HG03520 (cell line): ENCODE data around the gene MGAT3.

Experiments
- ATAC-seq: cut with Tn5 transposase; IDR thresholded peaks from one replicate; pipeline ENCODE4 v1.9.1; 2021; ENCODE audit warnings: mild to moderate bottlenecking, moderate library complexity; ENCODE audit not compliant: unreplicated experiment

MGAT3 gene

DNA sequence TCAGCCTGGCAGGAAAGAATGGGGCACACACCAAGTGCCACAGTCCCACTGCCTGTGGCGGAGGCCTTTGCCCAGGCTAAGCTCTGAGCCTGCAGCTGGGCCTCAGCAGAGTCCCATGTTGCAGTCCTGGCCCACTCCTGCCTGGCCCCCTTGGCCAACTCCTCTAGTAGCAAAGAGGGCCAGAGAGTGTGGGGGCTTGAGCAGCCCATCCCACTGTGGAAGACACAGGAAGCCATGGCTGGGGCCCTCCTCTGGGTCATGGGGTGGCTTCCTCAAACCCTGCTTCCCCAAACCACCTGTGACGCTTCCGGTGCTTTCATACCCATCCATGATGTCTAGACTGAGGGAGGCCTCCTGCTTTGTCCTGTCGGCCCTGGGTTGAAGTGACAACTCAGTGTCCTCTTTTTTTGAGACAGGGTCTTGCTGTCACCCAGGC is 69.9 kb downstream of the MGAT3 start:
- ATAC-seq = no peak

DNA sequence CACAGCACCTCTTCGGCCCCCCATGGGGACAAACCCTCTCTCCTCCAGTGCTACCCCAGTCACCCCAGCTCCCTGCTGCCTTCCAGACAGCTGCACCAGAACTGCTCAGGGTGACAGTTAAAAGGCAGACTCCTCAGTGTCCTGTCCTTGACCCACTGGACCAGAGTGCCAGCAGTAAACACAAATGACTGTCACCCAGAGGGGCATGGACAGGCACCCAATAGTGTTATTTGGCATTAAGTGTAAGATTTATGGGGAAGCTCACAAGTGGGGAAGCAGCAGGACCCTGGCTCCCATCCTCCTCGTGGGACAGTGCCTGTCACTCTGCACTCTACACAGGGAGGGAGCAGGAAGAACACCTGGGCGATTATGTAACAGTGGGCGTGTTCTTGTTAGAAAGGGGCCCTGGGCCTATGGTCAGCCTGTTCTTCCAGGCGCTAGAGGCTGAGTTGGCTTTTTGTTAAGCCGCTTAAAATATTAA is 70.7 kb downstream of the MGAT3 start:
- no peak for ATAC-seq

DNA sequence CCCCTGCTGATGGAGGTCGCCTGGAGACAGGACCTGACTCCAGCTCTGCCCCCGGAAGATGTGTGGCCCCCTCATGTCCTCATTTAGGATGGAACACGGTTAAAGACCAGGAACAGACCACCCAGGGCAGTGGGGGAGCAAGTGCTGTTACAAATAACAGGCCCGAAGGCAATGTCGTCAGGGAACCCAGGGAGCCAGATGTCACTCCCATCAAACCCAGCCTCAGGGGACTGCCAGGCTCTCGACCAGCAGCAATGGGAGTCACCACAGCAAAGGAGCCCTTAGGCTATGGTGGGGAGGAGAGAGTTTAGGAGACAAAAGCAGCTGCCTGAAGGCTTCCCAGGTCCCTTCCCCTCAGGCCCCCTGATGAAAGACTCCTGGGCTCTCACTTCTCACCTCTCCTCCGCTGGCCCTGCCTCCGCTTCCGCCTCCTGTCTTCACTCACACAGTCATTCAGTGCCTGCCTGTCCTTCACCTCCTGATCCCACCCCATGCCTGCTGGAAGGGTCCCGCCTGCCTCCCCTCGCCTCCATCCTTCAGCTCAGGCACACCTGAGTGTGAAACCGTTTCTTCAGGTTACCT is 71.4 kb downstream of the MGAT3 start:
- no peak for ATAC-seq

DNA sequence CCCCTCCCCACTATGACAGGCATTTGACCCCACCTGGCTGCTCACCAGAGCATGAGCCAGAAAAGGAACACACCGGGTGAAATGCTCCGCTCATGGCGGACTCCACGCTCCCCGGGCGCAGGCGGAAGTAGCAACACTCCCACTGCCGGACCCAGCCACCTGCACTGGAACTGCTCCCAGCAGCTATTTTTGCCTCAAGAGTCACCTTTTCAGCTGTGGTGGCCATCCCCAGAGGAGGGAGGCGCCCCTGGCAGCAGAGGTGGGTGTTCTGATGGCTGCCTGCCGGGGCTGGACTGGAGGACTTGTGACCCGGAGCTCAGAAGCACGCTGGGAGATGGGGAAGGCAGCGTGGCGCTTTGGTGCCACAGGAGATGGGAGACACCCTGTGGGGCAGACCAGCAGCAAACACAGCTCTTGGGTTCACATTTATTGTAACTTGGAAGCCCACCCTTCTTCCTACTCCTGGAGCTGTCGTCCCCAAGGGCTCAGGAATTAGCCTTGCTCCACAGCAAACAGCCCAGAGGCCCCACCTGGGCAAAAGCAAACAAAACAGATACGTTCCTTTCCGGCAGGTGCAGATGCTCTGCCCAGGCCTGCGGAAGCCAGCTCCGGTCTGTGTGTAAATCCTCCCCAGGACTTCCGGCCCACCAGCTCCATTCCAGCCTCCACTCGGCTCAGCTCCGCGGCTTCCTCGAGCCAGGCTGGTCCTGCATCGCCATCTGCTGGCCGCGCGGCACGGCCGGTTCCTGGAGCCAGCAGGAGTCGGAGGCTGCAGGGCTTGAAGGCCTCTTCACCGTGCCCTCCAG is 72.1 kb downstream of the MGAT3 start:
- no peak for ATAC-seq

DNA sequence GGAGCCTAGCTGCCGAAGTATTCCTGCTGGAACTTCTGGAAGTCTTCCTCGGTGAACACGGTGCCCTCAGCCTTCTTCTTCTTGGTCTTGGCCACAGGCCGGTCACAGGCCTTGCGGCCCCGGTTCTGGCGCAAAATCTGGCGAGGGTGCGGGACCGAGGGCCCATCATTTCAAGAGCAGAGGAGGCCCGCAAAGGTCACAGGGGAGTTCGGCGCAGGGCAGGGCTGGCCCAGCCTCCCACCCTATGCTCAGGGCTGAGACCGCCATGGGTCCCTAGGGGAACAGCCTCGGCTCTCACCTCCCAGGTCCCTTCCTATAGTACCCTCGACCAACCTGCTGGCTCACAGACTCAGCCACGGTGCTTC is 72.7 kb downstream of the MGAT3 start:
- no peak for ATAC-seq

DNA sequence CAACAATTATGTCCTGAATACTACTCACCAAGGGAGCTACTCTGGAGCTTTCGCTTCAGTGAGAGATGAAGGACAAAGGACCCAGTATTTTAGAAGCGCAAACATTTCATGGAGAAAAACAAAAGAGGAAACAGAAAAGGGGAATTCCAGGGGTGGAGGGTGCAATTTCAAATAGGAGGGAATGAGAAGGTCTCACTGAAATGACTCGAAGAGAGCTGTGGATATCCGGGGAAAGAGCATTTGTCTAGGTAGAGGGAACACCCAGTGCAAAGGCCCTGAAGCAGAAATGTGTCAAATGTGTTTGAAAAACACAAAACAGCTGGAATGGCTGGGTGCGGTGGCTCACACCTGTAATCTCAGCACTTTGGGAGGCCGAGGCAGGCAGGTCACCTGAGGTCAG is 73.3 kb downstream of the MGAT3 start:
- ATAC-seq = no peak

DNA sequence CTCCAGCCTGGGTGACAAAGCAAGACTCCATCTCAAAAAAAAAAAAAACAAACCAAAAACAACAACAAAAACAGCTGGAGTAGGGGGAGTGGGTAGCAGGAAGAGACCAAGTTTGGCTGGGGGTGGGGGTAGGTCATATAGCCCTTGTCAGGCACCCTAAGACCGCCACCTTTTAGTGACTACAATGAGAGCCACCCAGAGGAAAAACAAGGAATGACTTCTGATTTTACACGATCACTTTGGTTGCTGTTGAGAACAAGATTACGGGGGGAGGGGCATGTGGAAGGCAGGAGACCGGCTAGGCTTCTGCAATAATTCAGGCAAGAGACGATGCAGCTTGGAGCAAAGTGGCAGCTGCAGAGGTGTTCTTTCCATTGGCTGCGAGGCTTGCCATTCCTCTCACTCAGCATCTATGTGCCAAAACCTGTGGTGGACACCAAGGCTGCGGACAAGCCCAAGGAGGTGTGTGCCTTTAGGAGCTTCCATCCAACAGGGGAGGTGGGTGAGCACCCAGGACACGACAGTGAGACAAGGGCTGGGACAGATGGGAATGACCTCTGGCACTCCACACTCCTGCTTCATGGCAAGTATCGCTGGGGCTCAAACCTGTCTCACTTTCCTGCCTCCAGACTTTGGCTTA is 74.0 kb downstream of the MGAT3 start:
- no peak for ATAC-seq

DNA sequence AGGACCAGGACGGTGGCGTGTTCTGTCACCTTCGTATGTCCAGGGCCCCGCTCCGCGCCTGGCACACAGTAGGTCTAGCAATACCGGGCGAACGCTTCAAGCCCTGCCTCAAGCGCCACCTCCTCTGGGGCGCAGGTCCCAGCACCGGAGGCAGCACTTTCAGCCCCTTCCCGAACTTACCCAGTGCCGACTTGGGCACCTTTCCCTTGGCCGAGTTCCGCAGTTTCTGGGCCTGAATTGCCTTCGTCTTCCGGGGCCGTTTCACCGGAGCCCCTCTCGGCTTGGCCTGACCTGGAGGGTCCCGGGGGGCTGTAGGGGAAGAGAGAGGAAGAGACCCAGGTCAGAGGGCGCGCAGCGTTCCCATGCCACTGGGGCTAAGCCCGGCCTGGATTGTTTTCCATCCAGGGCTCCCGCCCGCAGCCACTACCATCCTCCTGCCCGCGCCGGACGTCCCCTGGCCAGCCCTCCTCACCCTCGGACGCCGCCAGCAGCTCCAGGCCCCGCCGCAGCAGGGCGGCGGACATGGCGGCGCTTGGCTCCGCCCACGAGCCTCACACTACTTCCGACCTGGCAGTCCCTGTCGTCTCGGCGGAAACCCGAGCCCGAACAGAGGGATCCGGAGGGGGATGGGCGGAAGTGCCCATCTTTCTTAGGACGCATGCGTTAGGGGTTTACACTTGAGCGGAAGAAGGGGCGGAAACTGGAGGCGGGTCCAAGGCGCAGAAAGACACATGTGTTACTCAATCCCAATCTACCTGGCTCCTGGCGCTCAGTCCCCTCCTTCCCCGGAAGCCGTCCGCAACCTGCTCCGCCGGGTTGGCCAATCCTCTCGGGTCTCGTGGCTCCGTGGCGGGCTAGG is 75.6 kb downstream of the MGAT3 start, which contains the start of gene RPS19BP1:
RPS19BP1 (minus strand) TSS at position 534 of the 859 bp plus-strand sequence; CDS start at position 524, 10 bp downstream.
- peak; percentile 54 for ATAC-seq

DNA sequence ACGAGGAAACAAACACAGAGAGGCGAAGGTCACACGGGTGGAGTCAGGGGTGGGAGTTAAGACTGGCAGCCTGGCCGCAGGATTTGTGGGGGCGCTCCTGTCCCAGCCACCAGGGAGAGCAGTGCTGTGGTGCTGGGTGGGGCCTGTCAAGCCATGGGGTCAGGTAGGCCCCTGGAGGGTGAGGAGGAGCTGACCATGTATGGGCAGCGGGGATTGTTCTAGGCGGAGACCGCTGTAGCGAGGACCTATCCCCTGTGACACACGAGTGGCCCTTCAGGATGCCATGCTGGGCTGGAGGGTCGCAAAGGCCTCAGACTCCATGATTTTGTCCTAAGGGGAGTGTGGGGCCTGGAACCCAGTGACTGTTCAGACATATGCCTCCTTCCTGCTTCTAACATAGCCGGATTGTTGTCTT is 77.3 kb downstream of the MGAT3 start:
- ATAC-seq = no peak

DNA sequence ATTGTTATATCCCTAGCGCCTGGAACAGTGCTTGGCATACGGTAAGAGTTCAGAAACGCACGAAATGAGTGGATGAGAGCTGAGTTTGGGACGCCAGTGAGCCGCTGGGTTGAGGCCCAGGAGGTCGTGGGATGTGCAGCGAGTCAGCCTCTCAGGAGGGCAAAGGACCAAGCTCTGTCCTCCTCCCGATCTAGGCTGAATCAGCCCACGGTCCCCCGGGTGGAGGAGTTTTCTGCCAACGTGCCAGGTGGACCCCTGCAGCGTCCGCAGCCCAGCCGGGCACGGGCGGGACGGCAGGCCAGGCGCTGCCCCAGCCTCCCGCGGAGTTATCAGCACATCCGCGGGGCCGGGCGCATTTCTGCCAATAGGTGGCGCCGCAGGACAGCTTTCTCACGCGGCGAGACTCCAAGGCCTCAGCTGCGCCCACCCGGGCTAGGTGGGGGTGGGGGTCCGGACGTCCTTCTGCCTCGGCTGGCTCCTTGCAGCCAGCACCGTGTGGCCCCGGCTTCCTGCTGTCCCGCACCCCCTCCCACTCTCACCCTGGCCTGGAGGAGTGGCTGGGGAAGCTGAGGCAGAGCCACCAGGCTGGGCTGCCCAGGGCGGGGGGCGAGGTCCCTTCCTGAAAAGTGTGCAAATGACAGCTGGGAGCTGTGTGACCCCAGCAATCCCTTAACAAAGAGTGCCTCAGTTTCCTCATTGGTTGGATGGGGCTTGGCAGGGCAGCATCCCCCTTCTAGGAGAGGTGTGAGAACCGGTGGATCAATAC is 78.0 kb downstream of the MGAT3 start:
- ATAC-seq = no peak

DNA sequence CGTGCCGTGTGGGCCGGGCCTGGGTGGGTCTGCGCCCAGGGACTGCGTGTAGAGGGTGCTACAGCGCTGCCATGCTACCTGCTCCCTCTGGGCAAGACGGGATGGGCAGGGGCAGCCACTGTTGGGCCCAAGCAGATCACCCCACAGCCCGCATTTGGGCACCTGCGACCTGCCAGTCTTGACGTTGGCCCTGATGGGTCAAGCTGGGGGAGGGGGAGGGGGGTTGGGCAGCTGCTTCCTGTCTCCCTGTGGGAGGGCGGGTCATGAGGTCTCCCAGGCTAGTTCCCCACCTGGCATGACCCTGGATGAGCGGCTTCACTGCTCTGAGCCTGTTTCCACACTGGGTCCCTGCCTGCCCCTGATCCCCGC is 78.5 kb downstream of the MGAT3 start:
- ATAC-seq = no peak

DNA sequence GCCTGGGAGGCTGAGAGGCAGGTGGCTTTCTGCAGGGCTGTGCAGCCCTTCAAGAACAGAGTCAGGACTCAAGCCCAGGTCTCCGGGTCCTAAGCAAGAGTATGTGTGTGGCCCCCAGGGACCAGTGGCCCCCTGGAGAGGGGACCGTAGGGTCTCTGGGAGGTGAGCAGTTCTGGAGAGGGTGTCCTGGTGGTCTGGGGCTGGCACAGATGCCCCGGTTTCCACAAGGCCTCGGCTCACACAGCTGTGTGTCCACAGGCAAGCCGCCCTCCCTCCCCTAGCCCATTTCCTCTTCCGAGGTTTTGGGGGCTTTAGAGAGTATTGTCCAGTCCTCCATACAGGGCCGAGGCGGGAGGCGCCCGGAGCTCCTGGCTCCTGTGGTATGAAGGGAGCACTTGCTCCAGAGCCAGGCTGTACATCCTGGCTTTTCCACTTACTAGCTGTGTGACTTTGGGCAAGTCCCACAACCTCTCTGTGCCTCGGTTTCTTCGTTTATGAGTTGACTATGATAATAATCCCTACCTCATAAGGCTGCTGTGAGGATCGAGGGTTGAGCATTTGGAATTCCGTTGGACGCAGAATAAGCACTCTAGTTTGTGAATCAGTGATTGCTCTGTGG is 79.1 kb downstream of the MGAT3 start:
- ATAC-seq = no peak

DNA sequence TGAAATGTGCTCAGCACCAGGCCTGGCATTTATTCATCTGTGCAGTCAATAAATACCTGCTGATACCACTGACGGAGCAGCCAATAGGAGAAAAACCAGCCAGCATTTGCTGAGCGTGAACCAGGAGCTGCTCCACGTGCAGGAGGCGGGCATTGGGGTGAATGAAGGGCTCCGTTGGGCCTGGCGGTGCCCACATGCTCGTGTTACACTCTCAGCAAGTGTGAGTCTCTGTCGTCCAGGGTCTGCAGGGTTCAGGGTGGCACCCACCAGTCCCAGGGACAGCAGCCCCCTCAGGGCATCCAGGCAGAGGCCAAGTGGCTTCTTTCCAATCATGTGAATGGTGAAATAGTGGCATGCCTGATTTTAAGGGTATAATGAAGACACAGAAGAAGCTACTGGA is 79.9 kb downstream of the MGAT3 start:
- no peak for ATAC-seq

DNA sequence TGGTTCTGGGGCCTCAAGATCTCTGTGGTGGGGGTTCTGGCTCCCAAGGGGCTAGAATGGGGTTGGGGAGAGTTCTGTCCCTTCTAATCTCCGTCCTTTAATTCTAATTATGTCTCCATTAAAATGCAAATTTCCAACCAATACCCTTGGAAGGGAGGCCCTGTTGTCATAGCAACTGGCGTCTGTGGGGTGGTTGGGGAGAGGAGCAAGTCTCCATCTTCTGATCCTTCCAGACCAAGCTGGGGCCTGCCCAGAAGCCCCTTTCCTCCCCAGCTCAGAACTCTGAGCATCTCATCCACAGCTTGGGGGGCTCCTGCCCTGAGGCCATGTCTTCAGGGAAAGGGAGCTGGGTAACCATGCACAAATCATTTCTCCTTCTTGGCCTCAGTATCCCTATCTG is 81.2 kb downstream of the MGAT3 start:
- no peak for ATAC-seq
